HepG2 (cell line): ENCODE measurements around the gene OCSTAMP. TPM values are rescaled to one million over a fixed set of nuclear protein-coding genes. Genes with fewer than 3 reads are reported as not detected.

Source experiments
- BATF2 ChIP-seq: sonication (generic); formaldehyde crosslinking; IDR thresholded peaks from 2 replicates; pipeline ENCODE4 v1.8.0; 2022; ENCODE audit warnings: mild to moderate bottlenecking, missing genetic modification reagents, moderate library complexity
- ELF1 ChIP-seq: sonication (generic); formaldehyde crosslinking; IDR thresholded peaks from 2 replicates; pipeline ENCODE4 v1.4.0; 2020; ENCODE audit warnings: missing genetic modification reagents
- FOSL2 ChIP-seq: sonication (generic); formaldehyde crosslinking; IDR thresholded peaks from 2 replicates; pipeline ENCODE4 v1.4.0; 2020; ENCODE audit warnings: missing genetic modification reagents
- HOXA9 ChIP-seq: sonication (generic); formaldehyde crosslinking; IDR thresholded peaks from 2 replicates; pipeline ENCODE4 v1.8.1; 2022; ENCODE audit warnings: missing genetic modification reagents, mild to moderate bottlenecking, moderate library complexity, borderline replicate concordance
- NAIF1 ChIP-seq: sonication (generic); formaldehyde crosslinking; IDR thresholded peaks from 2 replicates; pipeline ENCODE4 v1.5.0; 2020; ENCODE audit warnings: mild to moderate bottlenecking, missing genetic modification reagents, borderline replicate concordance
- NCOA1 ChIP-seq: sonication (generic); formaldehyde crosslinking; IDR thresholded peaks from 2 replicates; pipeline ENCODE4 v1.9.0; 2021; ENCODE audit warnings: missing genetic modification reagents
- PAWR ChIP-seq: sonication (generic); formaldehyde crosslinking; IDR thresholded peaks from 2 replicates; pipeline ENCODE4 v1.4.0; 2020; ENCODE audit warnings: missing genetic modification reagents, mild to moderate bottlenecking, borderline replicate concordance
- POLR2G ChIP-seq: fragments of 200-400 bp; formaldehyde crosslinking; IDR thresholded peaks from 2 replicates; pipeline ENCODE4 v1.6.1; 2018; ENCODE audit warnings: mild to moderate bottlenecking, low read depth, low read length, moderate library complexity
- PRPF4 ChIP-seq: fragments of 200-400 bp; formaldehyde crosslinking; IDR thresholded peaks from 2 replicates; pipeline ENCODE4 v1.6.1; 2016; ENCODE audit warnings: low read length, low read depth; ENCODE audit not compliant: poor library complexity, severe bottlenecking
- REST ChIP-seq, 2 experiments: IDR thresholded peaks; 2 replicates each; pipeline ENCODE4 v1.6.1; 2011 to 2012; ENCODE audit warnings: low read length in 2 of 2, borderline replicate concordance in 1 of 2, low read depth in 1 of 2, mild to moderate bottlenecking in 1 of 2, moderate library complexity in 1 of 2
- SKIL ChIP-seq: sonication (generic); formaldehyde crosslinking; IDR thresholded peaks from 2 replicates; pipeline ENCODE4 v1.8.0; 2022; ENCODE audit warnings: missing genetic modification reagents, mild to moderate bottlenecking, moderate library complexity, borderline replicate concordance
- SP1 ChIP-seq, 2 experiments: fragments of 450-650 bp in 1 of 2; sonication (generic) in 1 of 2; formaldehyde crosslinking in 1 of 2; IDR thresholded peaks; 2 replicates each; pipeline versions ENCODE4 v1.4.0 to v1.6.1; 2016 to 2020; ENCODE audit warnings: missing genetic modification reagents in 1 of 2
- TIGD3 ChIP-seq: sonication (generic); formaldehyde crosslinking; IDR thresholded peaks from 2 replicates; pipeline ENCODE4 v1.5.1; 2020; ENCODE audit warnings: mild to moderate bottlenecking, missing genetic modification reagents, borderline replicate concordance
- ZKSCAN1 ChIP-seq: fragments of 150-350 bp; IDR thresholded peaks from 2 replicates; pipeline ENCODE4 v1.6.1; 2014; ENCODE audit warnings: low read length
- ZMAT3 ChIP-seq: sonication (generic); formaldehyde crosslinking; conservative IDR thresholded peaks from 2 replicates; pipeline ENCODE4 v1.7.0; 2021; ENCODE audit warnings: missing genetic modification reagents
- ZNF143 ChIP-seq: sonication (generic); formaldehyde crosslinking; IDR thresholded peaks from 2 replicates; pipeline ENCODE4 v1.4.0; 2020; ENCODE audit warnings: missing genetic modification reagents
- ZNF205 ChIP-seq: IDR thresholded peaks from 2 replicates; pipeline ENCODE4 v1.6.1; 2018; ENCODE audit warnings: missing biosample characterization, missing genetic modification reagents
- ZNF274 ChIP-seq: sonication (generic); formaldehyde crosslinking; IDR thresholded peaks from 2 replicates; pipeline ENCODE4 v1.5.1; 2020; ENCODE audit warnings: mild to moderate bottlenecking, missing genetic modification reagents
- ZNF414 ChIP-seq: sonication (generic); formaldehyde crosslinking; IDR thresholded peaks from 2 replicates; pipeline ENCODE4 v1.5.0; 2020; ENCODE audit warnings: missing genetic modification reagents
- ZNF841 ChIP-seq: sonication (generic); formaldehyde crosslinking; IDR thresholded peaks from 2 replicates; pipeline ENCODE4 v1.8.1; 2023; ENCODE audit warnings: missing genetic modification reagents, borderline replicate concordance
- polyA plus RNA-seq, 8 experiments: library from polyadenylated mRNA; depleted of rRNA in 3 of 8; stranded (reverse) in 7 of 8; unstranded in 1 of 8; fragments of >200 nt; fragmentation: Illumina TruSeq in 4 of 8; extraction: Trizol in 4 of 8; gene quantifications; 2 replicates each; pipeline versions ENCODE4 v1.2.1 to v1.2.3, GENCODE V29; 2011 to 2016; ENCODE audit warnings: low read depth in 4 of 8, missing spikeins in 1 of 8, mixed read lengths in 1 of 8; ENCODE audit not compliant: insufficient read depth in 1 of 8
- total RNA-seq, 5 experiments: library from RNA; depleted of rRNA; stranded (reverse); fragments of >200 nt; fragmentation: Illumina TruSeq; extraction: Trizol; gene quantifications; 2 replicates each; pipeline ENCODE4 v1.2.3, GENCODE V29; 2016; ENCODE audit warnings: low read depth in 1 of 5

OCSTAMP gene
- total and polyA plus RNA-seq, 2 of the 13 experiments (the other 11 are each of a cell fraction or from before 2014, with no cell fraction given), result not detected

GRCh38 chr20:46512943-46513844 lies 37.3 kb downstream of the OCSTAMP start, which contains the start of gene ZNF334 (continued):
- TF ChIP-seq SP1 (IDR thresholded peaks at IDR 0.05), result no peak
- no peak for TF ChIP-seq SP1 (CRISPR knock-in tag; IDR thresholded peaks at IDR 0.05)
- no peak for TF ChIP-seq HOXA9 (CRISPR knock-in tag)
- no peak for TF ChIP-seq ZNF414 (CRISPR knock-in tag)
- no peak for TF ChIP-seq ZKSCAN1
- TF ChIP-seq ZNF274 (CRISPR knock-in tag), result peak; percentile 56; the same call in 1 of the 2 replicates
- TF ChIP-seq REST (IDR thresholded peaks at IDR 0.05; ENCODE audit: borderline replicate concordance in 1 of 2, low read depth in 1 of 2, low read length in 2 of 2), result no peak
- TF ChIP-seq ZMAT3 (CRISPR knock-in tag), result no peak
- peak; percentile 86 for TF ChIP-seq POLR2G
- 0 out of 2 replicates have a peak, but pooled peaks have one; percentile 38 for TF ChIP-seq NAIF1
- no peak for TF ChIP-seq NCOA1 (CRISPR knock-in tag)
- no peak for TF ChIP-seq PAWR
- no peak for TF ChIP-seq PRPF4
- TF ChIP-seq ZNF205, result no peak
- no peak for TF ChIP-seq SKIL (CRISPR knock-in tag)
- TF ChIP-seq ZNF143 (CRISPR knock-in tag), result peak; percentile 81
- peak; percentile 94 for TF ChIP-seq ELF1 (CRISPR knock-in tag)
- TF ChIP-seq BATF2, result no peak
- no peak; the same call in 1 of the 2 replicates for TF ChIP-seq FOSL2 (CRISPR knock-in tag)
- TF ChIP-seq TIGD3 (CRISPR knock-in tag), result no peak
- TF ChIP-seq ZNF841 (CRISPR knock-in tag), result no peak
